ENCODE measurements around the gene GRID2.

GRID2 gene

DNA sequence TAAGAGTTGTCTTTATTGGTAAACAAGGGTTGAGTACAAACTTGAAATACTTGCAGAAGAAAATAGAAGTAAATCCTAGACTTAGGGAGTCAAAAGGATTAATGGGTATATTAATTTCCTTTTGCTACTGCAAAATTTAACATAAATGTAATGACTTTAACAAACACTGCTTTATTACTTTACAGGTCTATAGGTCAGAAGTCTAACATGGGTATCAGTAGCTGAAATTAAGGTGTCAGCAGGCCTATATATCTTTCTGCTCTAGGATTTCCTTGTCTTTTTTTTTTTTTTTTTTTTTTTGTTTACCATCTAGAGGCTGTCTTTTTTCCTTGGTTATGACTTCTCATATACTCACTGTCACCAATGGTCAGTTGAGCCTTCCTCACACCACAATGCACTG, 220.4 kb downstream of the GRID2 start:
- no peak for DNase-seq (ENCODE audit: low spot score)

DNA sequence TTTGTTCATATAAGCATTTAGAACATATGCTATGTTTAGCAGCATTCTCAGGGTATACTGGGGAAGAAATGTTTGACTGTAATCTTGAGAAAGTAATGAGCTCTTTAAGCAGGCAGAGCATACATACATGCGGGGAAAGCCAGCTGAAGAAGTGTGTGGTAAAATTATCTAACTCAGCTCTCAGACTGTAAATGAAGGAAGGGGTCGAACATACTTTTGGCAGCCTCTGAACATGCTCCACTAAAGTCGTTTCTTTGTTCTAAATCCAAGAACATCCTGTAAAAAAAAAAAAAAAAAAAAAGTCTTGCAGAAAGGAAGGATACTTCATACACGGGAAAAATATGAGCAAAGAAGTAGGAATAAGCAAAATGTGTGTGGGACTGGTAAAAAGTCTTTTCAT, 224.8 kb downstream of the GRID2 start:
- no peak for DNase-seq (ENCODE audit: low spot score)

DNA sequence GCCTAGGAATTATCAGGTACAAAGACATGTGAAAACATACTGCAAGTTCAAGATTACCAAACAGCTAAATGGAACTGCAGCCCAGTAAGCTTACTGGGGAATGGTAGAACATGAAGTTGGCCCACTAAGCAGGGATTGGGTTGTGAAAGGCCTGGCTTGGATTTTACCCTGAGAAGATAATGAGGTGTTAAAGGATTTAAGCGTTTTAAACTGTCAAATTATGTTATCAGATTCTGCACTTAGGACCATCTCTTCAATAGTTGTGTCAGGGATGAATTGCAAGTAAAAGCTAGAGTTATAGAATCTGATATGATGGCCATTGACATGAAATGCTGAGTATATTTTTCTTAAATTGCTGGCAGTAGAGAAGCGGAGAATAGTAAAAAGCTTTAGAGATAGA, 225.7 kb downstream of the GRID2 start:
- no peak for DNase-seq (ENCODE audit: low spot score)

DNA sequence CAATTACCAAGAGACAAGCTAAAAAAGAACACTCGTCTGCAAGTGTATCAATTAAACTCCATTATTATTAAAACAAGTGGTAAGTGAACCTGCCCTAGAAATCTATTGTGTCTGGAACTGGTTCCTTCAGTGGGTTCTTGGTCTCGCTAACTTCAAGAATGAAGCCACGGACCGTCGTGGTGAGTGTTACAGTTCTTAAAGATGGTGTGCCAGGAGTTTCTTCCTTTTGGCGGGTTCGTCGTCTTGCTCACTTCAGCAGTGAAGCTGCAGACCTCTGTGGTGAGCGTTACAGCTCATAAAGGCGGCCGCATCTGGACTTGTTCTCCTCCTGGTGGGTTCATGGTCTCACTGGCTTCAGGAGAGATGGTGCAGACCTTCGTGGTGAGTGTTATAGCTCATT, 231.8 kb downstream of the GRID2 start:
- DNase-seq (ENCODE audit: low spot score) = no peak

DNA sequence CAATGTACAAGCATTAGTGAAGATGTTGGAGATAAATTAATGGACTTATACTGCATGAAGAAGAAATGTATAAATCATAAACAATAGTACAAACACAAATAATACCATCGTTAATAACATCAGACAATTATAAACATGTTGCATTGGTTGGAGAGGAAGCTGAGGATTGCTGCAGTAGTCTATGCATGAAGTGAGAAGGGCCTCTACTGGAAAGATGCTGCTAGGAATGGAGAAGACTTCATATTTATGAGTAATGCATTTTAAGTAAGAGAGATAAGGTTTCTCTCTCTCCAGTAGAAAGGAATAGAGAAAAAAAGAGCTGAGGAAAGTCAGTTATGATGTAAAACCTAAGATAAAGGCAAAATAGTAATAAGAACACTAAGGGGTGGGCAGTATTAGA, 247.8 kb downstream of the GRID2 start:
- DNase-seq (ENCODE audit: low spot score) = no peak

DNA sequence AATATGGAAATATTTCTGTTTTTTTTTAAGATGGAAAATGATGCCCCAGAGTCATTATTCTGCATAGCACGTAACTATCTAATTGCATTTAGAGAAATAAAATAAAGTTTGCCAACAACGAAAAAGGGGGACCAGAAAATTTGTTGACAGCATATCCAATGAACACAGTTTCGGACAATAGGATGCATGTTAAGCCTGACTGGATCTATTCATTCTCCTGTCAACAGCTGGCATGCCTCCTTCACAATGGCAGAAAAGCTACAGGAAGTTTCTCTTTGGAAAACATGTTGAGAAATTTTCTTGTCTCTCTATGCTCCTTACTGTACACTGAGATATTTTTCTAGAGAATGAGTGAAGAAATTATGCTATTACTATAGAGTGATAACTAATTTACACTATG, 262.5 kb downstream of the GRID2 start:
- no peak for DNase-seq (ENCODE audit: low spot score)

DNA sequence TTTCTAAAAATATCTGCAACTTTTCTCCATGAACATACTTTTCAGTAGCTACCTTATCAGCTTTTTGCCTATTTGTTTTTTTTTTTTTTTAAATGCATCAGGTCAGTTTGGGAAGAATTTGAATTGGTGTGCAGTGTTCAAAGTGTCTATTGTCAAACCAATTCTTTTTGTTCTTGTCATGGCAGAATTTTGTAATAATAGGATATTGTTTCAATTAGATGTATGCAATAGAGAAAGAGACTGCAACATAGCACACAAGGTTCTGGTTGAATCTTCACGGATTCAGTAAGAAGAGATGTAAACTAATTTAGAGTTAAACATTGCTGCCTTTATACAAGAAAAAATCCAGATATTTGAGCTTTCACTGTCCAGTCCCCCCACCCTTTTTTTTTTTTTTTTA, 277.1 kb downstream of the GRID2 start:
- DNase-seq (ENCODE audit: low spot score) = no peak

DNA sequence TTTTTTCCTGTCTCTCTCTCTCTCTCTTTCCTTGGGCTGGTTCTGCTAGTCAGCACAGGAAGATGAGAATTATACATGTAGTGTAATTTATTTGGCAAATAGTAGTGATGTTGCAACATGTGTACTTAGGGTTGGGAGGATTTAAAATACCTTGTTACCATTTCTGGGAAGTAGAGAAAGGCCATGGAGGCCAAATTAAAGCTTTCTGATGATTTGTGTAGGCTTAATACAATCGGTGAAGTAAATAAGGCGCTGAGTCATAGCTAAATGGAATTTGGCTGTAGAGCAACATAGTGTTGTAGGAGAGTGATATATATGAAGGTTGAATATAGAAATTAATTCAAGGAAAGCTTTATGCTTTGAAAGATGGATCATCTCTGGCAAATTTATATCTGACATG, 295.3 kb downstream of the GRID2 start:
- no peak for DNase-seq (ENCODE audit: low spot score)

DNA sequence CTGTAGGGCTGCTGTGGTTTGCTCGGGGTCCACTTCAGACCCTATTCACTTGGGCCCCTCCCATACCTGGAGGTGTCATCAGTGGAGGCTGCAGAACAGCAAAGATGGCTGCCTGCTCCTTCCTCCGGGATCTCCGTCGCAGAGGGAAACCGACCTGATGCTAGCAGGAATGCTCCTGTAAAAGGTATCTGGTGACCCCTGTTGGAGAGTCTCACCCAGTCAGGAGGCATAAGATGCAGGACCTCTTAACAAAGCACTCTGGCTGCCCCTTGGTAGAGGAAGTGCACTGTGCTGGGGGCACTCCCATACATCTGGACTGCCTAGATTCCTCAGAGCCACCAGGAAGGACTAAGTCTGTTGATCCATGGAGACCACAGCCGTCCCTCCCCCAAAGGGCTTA, 296.9 kb downstream of the GRID2 start:
- no peak for DNase-seq (ENCODE audit: low spot score)

DNA sequence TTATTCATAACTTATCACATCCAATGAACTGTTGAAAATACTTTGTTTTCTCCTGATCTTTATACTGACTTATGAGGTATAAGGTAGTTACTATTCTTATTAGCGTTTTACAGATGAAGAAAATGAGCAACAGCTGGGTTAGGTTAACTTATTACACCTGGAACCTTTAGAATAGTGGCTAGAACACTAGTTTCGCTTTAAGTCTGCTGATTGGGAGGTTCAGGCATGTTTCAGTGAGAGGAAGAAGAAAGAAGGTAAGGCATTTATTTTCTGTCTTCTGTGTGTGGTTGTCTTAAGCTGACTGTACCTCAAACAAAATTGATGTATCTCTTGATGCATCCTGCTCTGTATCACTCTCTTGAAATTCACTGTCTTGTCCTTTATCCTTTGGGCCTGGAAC, 302.5 kb downstream of the GRID2 start:
- no peak for DNase-seq (ENCODE audit: low spot score)

DNA sequence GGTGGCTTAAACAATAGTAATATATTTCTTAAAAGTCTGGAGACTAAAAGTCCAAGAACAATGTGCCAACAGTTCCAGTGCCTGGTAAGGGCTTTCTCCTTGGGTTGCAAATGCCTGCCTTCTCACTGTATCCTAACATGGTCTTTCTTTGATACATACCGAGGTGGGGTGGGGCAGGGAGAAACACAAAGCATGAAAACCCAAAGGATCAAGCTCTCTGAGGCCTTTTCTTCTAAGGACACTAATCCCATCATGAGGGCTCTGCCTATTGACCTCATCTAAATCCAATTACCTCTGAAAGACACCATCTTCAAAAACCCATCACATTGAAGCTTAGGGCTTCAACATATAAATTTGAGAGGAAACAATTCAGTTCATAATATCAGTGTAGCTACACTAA, 311.3 kb downstream of the GRID2 start:
- DNase-seq (ENCODE audit: low spot score) = no peak

DNA sequence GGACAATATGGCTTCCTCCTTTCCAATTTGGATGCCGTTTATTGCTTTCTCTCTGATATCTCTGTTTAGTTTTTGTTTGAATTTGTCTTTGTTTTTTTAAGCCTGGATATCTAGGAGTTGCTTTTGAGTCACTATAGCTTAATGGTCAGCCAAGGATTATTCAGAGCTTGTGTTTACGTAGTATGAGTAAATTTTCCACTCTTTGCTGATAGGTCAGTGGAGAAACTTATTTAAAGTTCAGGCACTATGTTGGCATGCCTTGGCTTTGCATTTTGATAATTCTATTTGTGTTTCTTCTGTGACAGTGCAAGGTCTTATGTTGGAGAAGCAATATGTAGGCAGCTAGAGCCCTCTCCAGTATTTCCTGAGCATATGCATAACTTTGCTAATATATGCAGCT, 315.2 kb downstream of the GRID2 start:
- DNase-seq (ENCODE audit: low spot score) = no peak

DNA sequence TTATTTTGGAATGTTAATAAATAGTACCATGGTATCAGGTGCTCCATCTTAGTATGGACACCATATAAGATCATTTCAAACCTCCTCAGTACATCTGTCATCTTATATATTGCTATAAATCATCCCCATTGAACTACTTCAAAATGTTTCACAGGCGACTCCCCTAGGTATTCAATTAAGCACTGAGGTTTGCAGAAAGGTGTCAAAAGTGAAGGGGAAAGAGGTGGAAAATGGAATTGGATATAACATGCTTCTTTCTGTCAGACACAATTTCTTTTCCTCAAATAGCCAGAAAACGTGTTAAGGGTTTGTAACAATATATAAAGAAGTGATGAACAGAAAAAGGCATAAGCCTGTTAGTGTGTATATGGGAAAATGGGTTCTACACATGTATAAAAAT, 325.5 kb downstream of the GRID2 start:
- no peak for DNase-seq (ENCODE audit: low spot score)

DNA sequence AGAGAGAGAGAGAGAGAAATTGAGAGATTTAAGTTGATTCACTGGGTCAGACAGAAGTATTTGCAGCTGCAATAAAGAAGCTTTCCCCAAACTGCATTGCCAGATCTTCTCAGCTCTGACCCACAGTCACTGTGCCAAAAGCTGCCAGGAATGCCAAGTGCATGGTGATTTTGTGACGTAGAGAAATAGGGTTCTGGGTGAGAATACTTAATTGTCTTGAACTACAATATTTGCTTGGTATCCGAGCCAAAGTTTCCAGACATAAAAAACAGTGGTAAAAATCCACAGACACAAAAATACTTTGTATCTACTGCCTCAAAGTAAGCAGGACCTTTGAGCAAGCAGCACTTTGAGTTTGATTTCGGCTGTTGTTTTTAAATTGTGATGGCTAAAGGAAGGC, 331.1 kb downstream of the GRID2 start:
- DNase-seq (ENCODE audit: low spot score) = no peak

DNA sequence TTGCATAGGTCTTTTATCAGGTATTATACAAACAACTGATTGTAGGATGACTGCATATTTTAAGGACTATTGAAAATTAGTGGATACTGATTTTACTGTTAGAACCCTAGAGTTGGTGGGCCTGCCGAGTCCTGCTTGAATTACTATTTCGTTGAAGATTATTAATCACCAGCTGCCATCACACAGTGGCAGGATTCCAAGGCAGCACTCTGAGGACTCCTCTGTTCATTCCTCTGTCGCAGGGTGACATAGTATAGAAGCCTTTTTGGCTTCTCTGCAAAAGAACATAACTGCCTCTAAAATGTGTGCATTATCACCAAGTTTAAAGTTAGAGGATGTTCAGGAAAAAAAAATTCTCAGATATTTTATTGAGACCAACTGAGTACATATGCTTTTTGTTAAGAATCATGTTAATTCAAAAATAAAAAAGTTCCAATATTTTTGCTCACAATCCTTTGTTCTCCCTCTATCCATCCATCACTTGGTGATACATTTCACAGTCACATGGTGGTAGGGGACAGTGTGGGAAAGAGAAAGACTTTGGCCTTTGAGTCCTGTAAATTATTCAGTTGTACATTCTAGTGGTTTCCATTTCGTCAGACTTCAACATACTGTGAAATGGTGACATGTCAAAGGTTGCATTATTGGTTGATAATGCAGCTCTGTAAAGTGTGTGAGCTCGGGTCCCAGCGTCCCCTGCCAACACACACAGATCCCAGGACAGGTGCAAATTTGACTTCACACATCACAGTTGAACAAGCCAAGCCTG, 332.5 kb downstream of the GRID2 start:
- no peak for DNase-seq (ENCODE audit: low spot score)

DNA sequence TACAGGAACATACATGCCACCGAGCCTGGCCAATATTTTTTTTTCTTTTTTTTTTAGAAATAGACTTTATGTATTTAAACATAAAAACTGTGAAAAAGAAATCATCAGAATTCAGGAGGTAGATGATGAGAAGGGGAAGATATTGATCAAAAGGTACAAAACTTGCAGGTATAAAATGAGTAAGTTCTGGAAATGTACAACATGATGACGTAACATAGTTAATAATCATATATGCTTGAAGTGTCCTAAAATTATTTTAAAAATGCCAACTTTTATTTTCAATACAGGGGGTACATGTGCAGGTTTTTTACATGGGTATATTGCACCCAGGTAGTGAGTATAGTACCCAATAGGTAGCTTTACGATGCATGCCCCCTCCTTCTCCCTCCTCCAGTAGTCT, 337.6 kb downstream of the GRID2 start:
- no peak for DNase-seq (ENCODE audit: low spot score)

DNA sequence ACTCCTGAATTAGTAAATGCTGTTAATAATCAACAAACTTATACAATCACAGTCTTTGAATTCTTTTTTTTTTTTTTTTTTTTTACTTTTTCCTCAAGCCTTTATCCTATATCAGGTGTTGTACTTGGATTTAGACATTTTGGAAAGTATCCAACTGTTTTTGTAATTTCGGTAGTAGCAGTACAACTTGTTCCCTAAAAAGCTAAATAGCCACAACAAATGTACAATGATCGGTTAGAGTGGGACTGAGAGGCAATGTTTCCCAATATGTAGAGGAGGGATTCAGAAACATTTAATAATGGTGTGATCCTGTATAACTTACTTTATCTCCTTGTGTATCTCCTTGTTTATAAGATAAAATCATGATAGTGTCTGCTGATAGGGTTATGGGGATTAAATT, 343.1 kb downstream of the GRID2 start:
- no peak for DNase-seq (ENCODE audit: low spot score)

DNA sequence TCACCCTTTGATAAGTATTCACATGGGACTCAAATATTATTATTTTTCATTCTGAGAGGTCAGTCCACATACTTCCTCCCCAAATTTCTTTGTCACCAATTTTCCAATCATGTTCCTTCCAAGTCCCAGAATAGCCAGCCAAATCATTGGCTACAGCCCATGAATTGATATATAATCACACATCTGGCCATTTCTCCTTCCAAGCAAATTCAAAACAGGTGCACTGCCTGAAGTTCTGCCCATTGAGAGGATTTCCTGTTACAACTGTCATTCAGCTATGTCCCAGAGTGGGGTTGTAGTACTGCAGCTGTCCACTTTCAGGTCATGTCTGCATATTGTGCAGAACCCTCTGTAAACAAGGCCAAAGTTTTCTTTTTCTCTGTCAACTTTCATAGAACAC, 347.8 kb downstream of the GRID2 start:
- no peak for DNase-seq (ENCODE audit: low spot score)

DNA sequence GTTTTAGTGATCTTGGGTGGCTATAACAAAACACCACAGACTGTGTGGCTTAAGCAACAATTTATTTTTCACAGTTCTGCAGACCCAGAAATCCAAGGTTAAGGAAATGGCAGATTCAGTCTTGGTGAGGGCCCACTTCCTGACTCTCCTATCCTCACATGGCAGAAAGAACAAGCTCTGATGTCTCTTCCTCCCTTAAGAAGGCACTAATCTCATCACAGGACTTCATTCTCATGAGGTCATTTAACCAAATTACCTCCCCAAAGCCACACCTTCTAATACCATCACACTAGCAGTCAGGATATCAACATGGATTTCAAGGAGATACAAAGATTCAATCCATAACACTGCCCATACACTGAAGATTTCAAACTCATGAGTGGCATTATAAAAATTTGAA, 350.3 kb downstream of the GRID2 start:
- DNase-seq (ENCODE audit: low spot score) = no peak

DNA sequence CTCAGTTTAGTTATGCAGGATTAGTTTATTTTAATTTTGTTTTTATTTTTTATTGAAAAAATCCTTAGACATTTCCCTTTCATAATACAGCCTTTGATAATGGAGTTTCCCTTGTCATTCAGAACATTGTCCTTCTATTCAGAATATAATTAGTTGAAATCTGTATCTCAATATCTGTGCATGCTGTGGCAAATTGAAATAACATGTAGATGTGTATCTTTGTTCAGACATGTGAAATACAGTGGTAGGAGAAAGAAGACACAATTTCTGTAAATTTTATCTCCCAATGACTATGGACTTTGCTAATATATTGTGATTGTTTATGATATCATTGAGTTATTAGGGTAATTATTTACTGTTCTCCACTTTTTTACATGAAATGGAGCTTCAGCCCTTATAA, 353.9 kb downstream of the GRID2 start:
- no peak for DNase-seq (ENCODE audit: low spot score)

DNA sequence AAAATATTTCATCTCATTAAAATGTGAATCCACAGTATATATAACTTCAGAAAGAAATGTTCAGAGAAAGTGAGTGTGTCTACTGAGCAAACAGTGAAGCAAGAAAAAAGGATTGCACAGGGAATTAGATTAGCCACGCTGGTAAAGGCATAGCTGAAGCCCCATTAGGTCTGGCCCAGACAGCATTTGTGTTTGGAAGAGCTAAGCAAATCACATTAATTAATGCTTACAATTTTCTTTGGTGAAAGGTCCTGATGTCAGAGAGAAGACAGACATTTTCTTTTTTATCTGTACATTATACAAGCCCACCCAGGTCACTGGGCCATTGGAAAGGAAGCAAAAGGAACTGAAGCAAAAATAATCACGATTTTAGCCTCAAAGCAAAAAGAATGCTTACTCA, 354.6 kb downstream of the GRID2 start:
- no peak for DNase-seq (ENCODE audit: low spot score)

DNA sequence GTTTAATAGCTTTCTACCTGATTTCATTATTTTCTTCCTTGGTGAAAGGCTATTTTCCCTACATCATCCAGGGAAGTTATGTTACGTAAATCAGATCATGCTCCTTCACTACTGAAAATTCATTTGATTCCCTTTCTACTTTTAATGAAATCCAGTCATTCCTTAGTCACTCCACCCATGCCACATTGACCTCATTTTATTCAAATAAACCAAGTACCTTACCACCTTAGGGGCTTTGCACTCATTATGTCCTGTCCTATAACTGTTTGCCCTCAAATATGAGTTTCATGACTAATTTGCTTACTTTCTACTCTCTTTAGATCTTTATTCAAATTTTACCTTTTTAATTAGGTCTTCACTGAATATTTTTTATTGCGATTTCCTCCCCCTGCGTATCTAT, 374.0 kb downstream of the GRID2 start:
- DNase-seq (ENCODE audit: low spot score) = no peak

DNA sequence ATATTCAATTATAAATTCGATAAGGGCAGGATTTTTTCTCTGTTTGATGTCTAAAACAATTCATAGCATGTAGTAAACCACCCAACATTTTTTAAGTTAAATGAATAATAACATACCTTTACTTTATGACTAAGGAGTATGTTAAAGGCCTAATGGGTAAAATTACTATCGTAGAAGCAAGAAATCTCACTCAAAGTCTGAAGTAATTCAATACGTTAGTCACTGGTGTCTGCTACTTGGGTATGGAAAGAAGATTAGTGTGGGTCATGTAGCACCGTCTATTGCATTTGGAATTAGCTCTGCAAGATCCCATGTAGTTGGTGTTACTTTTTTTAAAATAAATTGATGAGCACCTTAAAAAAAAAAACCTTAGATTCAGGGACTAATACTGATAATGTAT, 374.5 kb downstream of the GRID2 start:
- no peak for DNase-seq (ENCODE audit: low spot score)

DNA sequence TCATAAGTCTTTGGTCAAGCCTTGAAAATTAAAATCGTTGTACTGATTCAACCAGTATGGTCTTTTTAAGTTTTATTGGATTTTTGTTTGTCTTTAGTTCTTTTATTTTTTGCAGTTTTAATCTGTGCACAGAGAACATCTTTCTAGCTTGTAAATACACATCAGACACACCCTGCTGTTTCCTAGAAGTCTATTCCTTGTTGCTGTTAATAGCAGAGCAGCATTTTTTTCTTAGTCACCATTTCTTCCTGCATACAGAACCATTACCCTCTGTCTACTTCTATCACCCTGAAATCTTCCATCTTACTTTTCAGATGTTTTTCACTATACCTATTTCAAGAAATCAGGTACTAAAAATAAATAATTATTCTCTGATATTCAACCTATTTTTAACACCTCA, 375.4 kb downstream of the GRID2 start:
- DNase-seq (ENCODE audit: low spot score) = no peak

DNA sequence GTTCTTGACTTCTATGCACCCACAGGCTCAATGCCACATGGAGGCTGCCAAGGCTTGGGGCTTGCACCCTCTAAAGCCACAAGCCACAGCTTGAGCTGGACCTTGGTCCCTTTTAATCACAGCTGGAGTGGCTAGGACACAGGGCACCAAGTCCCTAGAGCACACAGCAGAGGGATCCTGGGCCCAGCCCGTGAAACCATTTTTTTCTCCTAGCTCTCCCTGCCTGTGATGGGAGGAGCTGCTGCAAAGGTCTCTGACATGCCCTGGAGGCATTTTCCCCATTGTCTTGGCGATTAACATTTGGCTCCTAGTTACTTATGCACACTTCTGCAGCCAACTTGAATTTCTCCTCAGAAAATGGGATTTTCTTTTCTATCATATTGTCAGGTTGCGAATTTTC, 410.9 kb downstream of the GRID2 start:
- no peak for DNase-seq (ENCODE audit: low spot score)

Data from CD4-positive, alpha-beta T cell treated with Interleukin-6 at 100 ng/mL for 8 hours (primary cell).